NCI-H187 treated with DMSO at 0.1 percent for 48 hours (cell line): Measurements from ENCODE around the gene TJAP1.
A peak's percentile ranks its signal among the peaks of the same experiment; 100 is the strongest.

Experiments
- DNase-seq: peaks from one replicate; lab custom pipeline; 2025; lab: John Stamatoyannopoulos, UW

The TJAP1 gene

GRCh38 chr6:43477235-43478007 lies at the start of gene TJAP1:
Gene TJAP1 (plus strand): TSS chr6:43477570. CDS start chr6:43499002, 21,432 bp downstream.
- DNase-seq: peak; percentile 77

- DNase-seq: no peak
These were observed 49.2 kb upstream of the TJAP1 start for GRCh38 chr6:43428112-43428570.

- no peak for DNase-seq
These were observed 48.5 kb upstream of the TJAP1 start for GRCh38 chr6:43428874-43429273.

GRCh38 chr6:43432009-43432945 lies 45.1 kb upstream of the TJAP1 start:
- DNase-seq: no peak

GRCh38 chr6:43433148-43433547 lies 44.2 kb upstream of the TJAP1 start:
- no peak for DNase-seq

- DNase-seq: no peak
These were observed 43.1 kb upstream of the TJAP1 start for GRCh38 chr6:43434001-43434840.

- DNase-seq: no peak
These were observed 42.4 kb upstream of the TJAP1 start for GRCh38 chr6:43434943-43435342.

- no peak for DNase-seq
These were observed 41.5 kb upstream of the TJAP1 start for GRCh38 chr6:43435682-43436437.

GRCh38 chr6:43436577-43437282 lies 40.6 kb upstream of the TJAP1 start:
- no peak for DNase-seq

GRCh38 chr6:43437700-43438099 lies 39.7 kb upstream of the TJAP1 start:
- DNase-seq: no peak

GRCh38 chr6:43442935-43443334 lies 34.4 kb upstream of the TJAP1 start:
- DNase-seq: no peak

GRCh38 chr6:43444036-43444435 lies 33.3 kb upstream of the TJAP1 start:
- DNase-seq: no peak

GRCh38 chr6:43444582-43444981 lies 32.8 kb upstream of the TJAP1 start:
- no peak for DNase-seq

- DNase-seq: no peak
These were observed 31.8 kb upstream of the TJAP1 start for GRCh38 chr6:43445576-43445975.

- DNase-seq: no peak
These were observed 29.8 kb upstream of the TJAP1 start for GRCh38 chr6:43447604-43448003.

GRCh38 chr6:43448916-43449315 lies 28.5 kb upstream of the TJAP1 start:
- no peak for DNase-seq

GRCh38 chr6:43450699-43451131 lies 26.7 kb upstream of the TJAP1 start:
- DNase-seq: no peak

- no peak for DNase-seq
These were observed 26.0 kb upstream of the TJAP1 start for GRCh38 chr6:43451348-43451747.

GRCh38 chr6:43451939-43452338 lies 25.4 kb upstream of the TJAP1 start:
- DNase-seq: no peak

GRCh38 chr6:43452896-43453295 lies 24.5 kb upstream of the TJAP1 start:
- DNase-seq: no peak

GRCh38 chr6:43453831-43454230 lies 23.5 kb upstream of the TJAP1 start:
- no peak for DNase-seq
